ENCODE measurements around the gene RXYLT1. TPM values are rescaled to one million over a fixed set of nuclear protein-coding genes. Genes with fewer than 3 reads are reported as not detected.

RXYLT1 gene
- total RNA-seq, 3 donors from 2014 or later, result 16.0 to 20.2 (median 19.0) TPM

DNA sequence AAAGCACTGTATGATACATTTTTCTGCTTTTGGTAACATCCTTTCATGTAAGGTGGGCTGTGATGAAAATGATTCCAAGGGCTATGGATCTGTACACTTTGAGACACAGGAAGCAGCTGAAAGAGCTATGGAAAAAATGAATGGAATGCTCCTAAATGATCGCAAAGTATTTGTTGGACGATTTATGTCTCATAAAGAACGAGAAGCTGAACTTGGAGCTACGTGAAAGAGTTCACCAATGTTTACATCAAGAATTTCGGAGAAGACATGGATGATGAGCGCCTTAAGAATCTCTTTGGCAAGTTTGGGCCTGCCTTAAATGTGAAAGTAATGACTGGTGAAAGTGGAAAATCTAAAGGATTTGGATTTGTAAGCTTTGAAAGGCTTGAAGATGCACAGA, 42.6 kb downstream of the RXYLT1 start:
- H3K9me3 ChIP-seq, result no peaks in the 10 kb centered on the region
- H3K4me1 ChIP-seq, result no peaks in the 10 kb centered on the region
- H3K36me3 ChIP-seq, result no peaks in the 10 kb centered on the region
- no peaks in the 10 kb centered on the region for H3K27me3 ChIP-seq
- intact Hi-C loops (cut with DNase I; ENCODE audit: low total_unique reads), result no loop called here
- peak overlapping the region in 1 of 2 donors; percentile 59 for H3K27ac ChIP-seq
- DNase-seq (ENCODE audit: low spot score in 2 of 2), result no peak
- TF ChIP-seq CTCF (IDR thresholded peaks at IDR 0.05) (no peak), POLR2AphosphoS5 (IDR thresholded peaks at IDR 0.05) (no peak), POLR2A (IDR thresholded peaks at IDR 0.05) (no peak)
- peak overlapping the region in 2 of 3 donors; percentile 59 to 80 for H3K4me3 ChIP-seq

GRCh38 chr12:63823040-63823439, 43.3 kb downstream of the RXYLT1 start:
- TF ChIP-seq POLR2A (IDR thresholded peaks at IDR 0.05) (no peak), CTCF (IDR thresholded peaks at IDR 0.05) (no peak), POLR2AphosphoS5 (IDR thresholded peaks at IDR 0.05) (no peak)
- Histone ChIP-seq H3K27me3 (no peaks in the 10 kb centered on the region), H3K27ac (no peak overlapping the region), H3K9me3 (no peaks in the 10 kb centered on the region), H3K36me3 (no peaks in the 10 kb centered on the region), H3K4me1 (no peaks in the 10 kb centered on the region), H3K4me3 (no peak overlapping the region)
- DNase-seq (ENCODE audit: low spot score in 2 of 2), result no peak
- intact Hi-C loops (cut with DNase I; ENCODE audit: low total_unique reads), result no loop called here

DNA sequence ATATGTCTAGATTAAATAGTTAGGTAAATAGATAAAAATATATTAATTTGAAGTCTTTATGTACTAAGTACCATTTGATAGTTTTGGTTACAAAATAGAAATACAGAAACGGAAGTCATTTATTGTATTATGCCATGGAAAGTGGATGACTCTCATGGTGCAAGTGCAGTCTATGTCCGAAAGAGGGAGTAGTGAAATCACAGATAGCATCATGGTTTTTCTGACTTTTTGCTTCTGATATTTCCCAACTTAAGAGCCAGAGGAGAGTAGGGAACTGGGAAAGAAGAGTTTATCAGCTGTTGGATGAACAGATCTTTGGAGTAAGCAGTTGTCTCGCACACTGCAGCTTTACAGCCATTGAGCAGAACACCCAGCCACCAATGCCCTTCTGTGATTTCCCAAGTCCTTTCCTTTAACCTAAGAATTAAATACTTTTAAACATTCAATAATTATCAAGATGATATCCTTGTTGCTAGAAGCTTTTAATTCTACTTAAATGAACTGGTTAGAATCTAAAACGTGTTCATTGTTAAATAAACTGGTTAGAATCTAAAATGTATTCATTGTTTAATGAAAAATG, 46.4 kb downstream of the RXYLT1 start:
- intact Hi-C loops (cut with DNase I; ENCODE audit: low total_unique reads), result no loop called here
- H3K36me3 ChIP-seq, result no peaks in the 10 kb centered on the region
- H3K4me3 ChIP-seq, result no peak overlapping the region
- H3K4me1 ChIP-seq, result no peaks in the 10 kb centered on the region
- no peak overlapping the region for H3K27ac ChIP-seq
- DNase-seq (ENCODE audit: low spot score in 2 of 2), result no peak
- no peaks in the 10 kb centered on the region for H3K27me3 ChIP-seq
- no peaks in the 10 kb centered on the region for H3K9me3 ChIP-seq
- peak; percentile 51 to 75 (median 67) for TF ChIP-seq CTCF (IDR thresholded peaks at IDR 0.05)
- TF ChIP-seq POLR2A (IDR thresholded peaks at IDR 0.05), result no peak

DNA sequence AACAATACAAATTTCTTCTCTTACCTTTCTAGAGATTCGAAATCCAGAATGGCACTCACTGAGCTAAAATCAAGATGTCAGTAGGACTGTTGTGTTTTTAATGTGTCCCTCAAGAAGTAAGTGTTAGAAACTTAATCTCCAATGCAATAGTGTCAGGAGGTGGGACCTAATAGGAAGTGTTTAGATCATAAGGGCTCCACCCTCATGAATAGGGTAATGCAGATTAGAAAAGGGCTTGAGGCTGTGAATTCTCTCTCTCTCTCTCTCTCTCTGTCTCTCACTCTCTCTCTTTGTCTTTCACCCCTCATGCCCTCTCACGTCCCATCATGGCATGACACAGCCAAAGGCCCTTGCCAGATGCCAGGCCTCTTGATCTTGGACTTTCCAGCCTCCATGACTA, 49.2 kb downstream of the RXYLT1 start:
- no peak for DNase-seq (ENCODE audit: low spot score in 2 of 2)
- H3K27me3 ChIP-seq, result no peaks in the 10 kb centered on the region
- intact Hi-C loops (cut with DNase I; ENCODE audit: low total_unique reads), result no loop called here
- H3K4me1 ChIP-seq, result no peaks in the 10 kb centered on the region
- H3K4me3 ChIP-seq, result no peak overlapping the region
- H3K27ac ChIP-seq, result no peak overlapping the region
- H3K36me3 ChIP-seq, result no peaks in the 10 kb centered on the region
- H3K9me3 ChIP-seq, result no peaks in the 10 kb centered on the region
- no peak for TF ChIP-seq POLR2A (IDR thresholded peaks at IDR 0.05)
- no peak for TF ChIP-seq POLR2AphosphoS5 (IDR thresholded peaks at IDR 0.05)
- no peak for TF ChIP-seq CTCF (IDR thresholded peaks at IDR 0.05)

GRCh38 chr12:63836046-63836445, 56.3 kb downstream of the RXYLT1 start:
- Histone ChIP-seq H3K36me3 (no peaks in the 10 kb centered on the region), H3K27ac (no peak overlapping the region), H3K4me3 (no peak overlapping the region), H3K4me1 (no peaks in the 10 kb centered on the region), H3K9me3 (no peaks in the 10 kb centered on the region), H3K27me3 (no peaks in the 10 kb centered on the region)
- DNase-seq (ENCODE audit: low spot score in 2 of 2), result no peak
- TF ChIP-seq POLR2A (IDR thresholded peaks at IDR 0.05) (no peak), CTCF (IDR thresholded peaks at IDR 0.05) (no peak), POLR2AphosphoS5 (IDR thresholded peaks at IDR 0.05) (no peak)
- intact Hi-C loops (cut with DNase I; ENCODE audit: low total_unique reads), result no loop called here

Data from breast epithelium (tissue), 4 donors.